H1 (cell line): Measurements from ENCODE around the gene ITGAE. TPM values are rescaled to one million over a fixed set of nuclear protein-coding genes. Genes with fewer than 3 reads are reported as not detected.

Source experiments
- ASH2L ChIP-seq: fragments of 200-600, 300-600 bp; sonication (generic); IDR thresholded peaks from one replicate; pipeline ENCODE4 v1.7.1; 2017; ENCODE audit warnings: low read length
- ATF3 ChIP-seq: IDR thresholded peaks from 2 replicates; pipeline ENCODE4 v1.6.1; 2011; ENCODE audit warnings: low read depth, mild to moderate bottlenecking, low read length; ENCODE audit not compliant: insufficient read depth
- BCL11A ChIP-seq, 2 experiments: IDR thresholded peaks; one replicate each; pipeline ENCODE4 v1.6.1; 2011; ENCODE audit warnings: low read depth in 2 of 2, low read length in 2 of 2, mild to moderate bottlenecking in 2 of 2
- CBX8 ChIP-seq: fragments of 300-800, 300-1000 bp; sonication (generic); IDR thresholded peaks from 2 replicates; pipeline ENCODE4 v1.7.1; 2016; ENCODE audit warnings: low read depth, low read length, borderline replicate concordance
- CTCF ChIP-seq, 3 experiments: IDR thresholded peaks; 1 replicate in 2 of 3; 2 replicates in 1 of 3; pipeline versions ENCODE4 v1.5.1 to v1.6.1; 2011; ENCODE audit warnings: low read length in 3 of 3, mild to moderate bottlenecking in 3 of 3, inconsistent platforms in 2 of 3, low read depth in 1 of 3, moderate library complexity in 1 of 3; ENCODE audit not compliant: insufficient read depth in 1 of 3; ENCODE audit errors: control extremely low read depth in 1 of 3
- E2F6 ChIP-seq: IDR thresholded peaks from 2 replicates; pipeline ENCODE4 v1.6.1; 2012; ENCODE audit warnings: inconsistent platforms
- EGR1 ChIP-seq: IDR thresholded peaks from 2 replicates; pipeline ENCODE4 v1.6.1; 2011; ENCODE audit warnings: low read depth, low read length, borderline replicate concordance
- EZH2 ChIP-seq: fragments of 200-600 bp; sonication (generic); IDR thresholded peaks from 2 replicates; pipeline ENCODE4 v1.7.1; 2012; ENCODE audit warnings: low read depth, mild to moderate bottlenecking, moderate library complexity, low read length, inconsistent platforms; ENCODE audit not compliant: severe bottlenecking
- JUND ChIP-seq: IDR thresholded peaks from 2 replicates; pipeline ENCODE4 v1.6.1; 2011; ENCODE audit warnings: mild to moderate bottlenecking, improper control_type of control experiment, low read length
- KDM1A ChIP-seq: fragments of 200-600, 300-600 bp; sonication (generic); IDR thresholded peaks from 2 replicates; pipeline ENCODE4 v1.7.1; 2016; ENCODE audit warnings: mild to moderate bottlenecking, low read length, borderline replicate concordance
- NRF1 ChIP-seq: IDR thresholded peaks from 2 replicates; pipeline ENCODE4 v1.6.1; 2011; ENCODE audit warnings: mild to moderate bottlenecking, low read depth, low read length, improper control_type of control experiment
- PHF8 ChIP-seq: fragments of 200-600 bp; sonication (generic); conservative IDR thresholded peaks from 2 replicates; pipeline ENCODE4 v1.7.1; 2012; ENCODE audit warnings: low read depth, mild to moderate bottlenecking, inconsistent platforms, low read length, moderate library complexity
- POLR2A ChIP-seq, 2 experiments: IDR thresholded peaks; 1 replicate in 1 of 2; 2 replicates in 1 of 2; pipeline ENCODE4 v1.6.1; 2011; ENCODE audit warnings: low read depth in 2 of 2, low read length in 2 of 2, mild to moderate bottlenecking in 2 of 2; ENCODE audit errors: control extremely low read depth in 1 of 2
- POU5F1 ChIP-seq: IDR thresholded peaks from 2 replicates; pipeline ENCODE4 v1.6.1; 2011; ENCODE audit warnings: low read depth, mild to moderate bottlenecking, low read length, moderate library complexity
- RBBP5 ChIP-seq: IDR thresholded peaks from 2 replicates; pipeline ENCODE4 v1.7.1; 2012; ENCODE audit warnings: low read depth, mild to moderate bottlenecking, inconsistent platforms, low read length, moderate library complexity, borderline replicate concordance
- RFX5 ChIP-seq: IDR thresholded peaks from 2 replicates; pipeline ENCODE4 v1.6.1; 2011; ENCODE audit warnings: low read depth, low read length, improper control_type of control experiment, borderline replicate concordance
- SIX5 ChIP-seq: IDR thresholded peaks from 2 replicates; pipeline ENCODE4 v1.6.1; 2011; ENCODE audit warnings: mild to moderate bottlenecking, low read depth, low read length
- SP2 ChIP-seq: IDR thresholded peaks from 2 replicates; pipeline ENCODE4 v1.6.1; 2012; ENCODE audit warnings: mild to moderate bottlenecking, low read length, inconsistent platforms
- SUZ12 ChIP-seq: fragments of 200-600 bp; sonication (generic); IDR thresholded peaks from 2 replicates; pipeline ENCODE4 v1.6.1; 2012; ENCODE audit warnings: mild to moderate bottlenecking, inconsistent platforms, low read length, moderate library complexity, mixed read lengths
- TAF1 ChIP-seq: IDR thresholded peaks from 2 replicates; pipeline ENCODE4 v1.6.1; 2011; ENCODE audit warnings: mild to moderate bottlenecking, low read depth, low read length
- TEAD4 ChIP-seq: IDR thresholded peaks from 2 replicates; pipeline ENCODE4 v1.6.1; 2012; ENCODE audit warnings: low read depth, low read length, inconsistent platforms, mixed read lengths
- YY1 ChIP-seq: IDR thresholded peaks from 2 replicates; pipeline ENCODE4 v1.6.1; 2011; ENCODE audit warnings: low read depth, mild to moderate bottlenecking, low read length
- polyA plus RNA-seq, 7 experiments: library from polyadenylated mRNA; depleted of rRNA in 3 of 7; stranded (reverse) in 5 of 7; unstranded in 2 of 7; fragments of >200 nt in 5 of 7; fragments of 200-250 nt in 2 of 7; gene quantifications; 1 replicate in 5 of 7; 2 replicates in 1 of 7; 4 replicates in 1 of 7; pipeline versions ENCODE4 v1.2.1 to v1.2.3, GENCODE V29; 2011 to 2013; ENCODE audit warnings: missing spikeins in 2 of 7, mixed read lengths in 2 of 7
- total RNA-seq: library from RNA; stranded (reverse); fragmentation: NEBNext Ultra II Directional; extraction: Animal tissue kit (Norgen Biotek cat#: 25700); gene quantifications from 2 replicates; pipeline ENCODE4 v1.2.1, GENCODE V29; 2021

Gene ITGAE
- total and polyA plus RNA-seq, 2 of the 8 experiments (the other 6 are each of a cell fraction or from before 2014, with no cell fraction given) = 23.2 to 43.1 TPM

GRCh38 chr17:3695723-3696411 is 105.1 kb downstream of the ITGAE start, which contains the start of gene P2RX5 (continued):
- TF ChIP-seq EGR1 (peak; percentile 38; the same call in 1 of the 2 replicates), SP2 (no peak), ATF3 (no peak), CBX8 (no peak), POU5F1 (no peak), JUND (no peak), CTCF (IDR thresholded peaks at IDR 0.05; ENCODE audit: control extremely low read depth in 1 of 3, insufficient read depth in 1 of 3, low read depth in 1 of 3, low read length in 3 of 3) (no peak), RBBP5 (0 out of 2 replicates have a peak, but pooled peaks have one; percentile 34), RFX5 (no peak), KDM1A (no peak), SIX5 (no peak), YY1 (no peak), ASH2L (peak; percentile 70), BCL11A (IDR thresholded peaks at IDR 0.05; ENCODE audit: low read depth in 2 of 2, low read length in 2 of 2) (no peak), NRF1 (no peak), PHF8 (no peak), TEAD4 (peak; percentile 84), E2F6 (peak; percentile 63; the same call in 1 of the 2 replicates), SUZ12 (peak; percentile 29; the same call in 1 of the 2 replicates), TAF1 (no peak), EZH2 (no peak), POLR2A (IDR thresholded peaks at IDR 0.05; ENCODE audit: control extremely low read depth in 1 of 2, low read depth in 2 of 2, low read length in 2 of 2) (no peak)
